Left lobe of liver (tissue), 2 donors: ENCODE data around the gene ARHGAP31. TPM values are rescaled to one million over a fixed set of nuclear protein-coding genes. Genes with fewer than 3 reads are reported as not detected.
A peak's percentile ranks its signal among the peaks of the same experiment; 100 is the strongest.
"Not testable (repeated sequence)": the region's sequence is repeated elsewhere in the genome, so short reads cannot be mapped to it uniquely, and the experiment has no call there.

Experiments
- ATAC-seq: fragments of 200-7000 bp; cut with Tn5 transposase; one replicate; pipeline ENCODE4 v1.9.1; 2020; ENCODE audit warnings: mild to moderate bottlenecking, moderate library complexity
- DNase-seq: peaks from one replicate; pipeline ENCODE4 v3.0.0-alpha.2; 2020; ENCODE audit warnings: low spot score
- total RNA-seq: library from RNA; stranded (reverse); gene quantifications from one replicate; pipeline ENCODE4 v1.2.1, GENCODE V29; 2021
- donor health status: DM: no; HTN: no; CAD: no; lungs with moderate emphysema.
- donor health status: DM: no; HTN: yes; CAD: no.

The ARHGAP31 gene
- total RNA-seq, 1 donor from 2014 or later: 2.9 TPM

GRCh38 chr3:119315600-119316312 is 21.6 kb downstream of the ARHGAP31 start:
- ATAC-seq (no peak), DNase-seq (no peak)

GRCh38 chr3:119316313-119316670 is 22.1 kb downstream of the ARHGAP31 start:
- no peak for ATAC-seq
- no peak for DNase-seq

GRCh38 chr3:119318876-119319275 is 24.7 kb downstream of the ARHGAP31 start:
- no peak for ATAC-seq
- no peak for DNase-seq

- ATAC-seq: no peak
- DNase-seq: no peak
These were observed 25.1 kb downstream of the ARHGAP31 start for GRCh38 chr3:119319311-119319710.

GRCh38 chr3:119320785-119321184 is 26.6 kb downstream of the ARHGAP31 start:
- ATAC-seq, DNase-seq: not testable (repeated sequence)

- peak; percentile 39 for ATAC-seq
- no peak for DNase-seq
These were observed 28.0 kb downstream of the ARHGAP31 start for GRCh38 chr3:119322021-119322834.

- peak; percentile 91 for ATAC-seq
- DNase-seq: peak; percentile 76
These were observed 28.9 kb downstream of the ARHGAP31 start for GRCh38 chr3:119322835-119323722.

- DNase-seq (no peak), ATAC-seq (no peak)
These were observed 29.5 kb downstream of the ARHGAP31 start for GRCh38 chr3:119323723-119324085.

GRCh38 chr3:119324899-119325298 is 30.7 kb downstream of the ARHGAP31 start:
- no peak for DNase-seq
- no peak for ATAC-seq

- DNase-seq (no peak), ATAC-seq (no peak)
These were observed 32.8 kb downstream of the ARHGAP31 start for GRCh38 chr3:119326976-119327375.

- no peak for DNase-seq
- no peak for ATAC-seq
These were observed 35.4 kb downstream of the ARHGAP31 start for GRCh38 chr3:119329551-119329950.

- ATAC-seq: no peak
These were observed 36.0 kb downstream of the ARHGAP31 start for GRCh38 chr3:119330181-119330580.

GRCh38 chr3:119330858-119331257 is 36.7 kb downstream of the ARHGAP31 start:
- no peak for ATAC-seq
- no peak for DNase-seq

More at GRCh38 chr3:119330181-119330580, 36.0 kb downstream of the ARHGAP31 start:
- no peak for DNase-seq

GRCh38 chr3:119331661-119332060 is 37.5 kb downstream of the ARHGAP31 start:
- no peak for ATAC-seq
- no peak for DNase-seq

GRCh38 chr3:119333773-119334509 is 39.8 kb downstream of the ARHGAP31 start:
- DNase-seq: no peak
- peak; percentile 18 for ATAC-seq

- ATAC-seq (no peak), DNase-seq (no peak)
These were observed 42.6 kb downstream of the ARHGAP31 start for GRCh38 chr3:119336823-119337222.

- not testable (repeated sequence) for ATAC-seq, DNase-seq
These were observed 43.2 kb downstream of the ARHGAP31 start for GRCh38 chr3:119337407-119337806.

GRCh38 chr3:119338754-119339153 is 44.6 kb downstream of the ARHGAP31 start:
- ATAC-seq: no peak
- no peak for DNase-seq

- ATAC-seq (no peak), DNase-seq (no peak)
These were observed 45.8 kb downstream of the ARHGAP31 start for GRCh38 chr3:119340014-119340413.

- ATAC-seq (no peak), DNase-seq (no peak)
These were observed 46.3 kb downstream of the ARHGAP31 start for GRCh38 chr3:119340446-119340845.

- ATAC-seq: no peak
- DNase-seq: no peak
These were observed 48.0 kb downstream of the ARHGAP31 start for GRCh38 chr3:119342176-119342575.
